HG02852 (cell line): ENCODE data around the gene DMGDH.

ENCODE experiments used
- ATAC-seq: cut with Tn5 transposase; IDR thresholded peaks from one replicate; pipeline ENCODE4 v1.9.1; 2021; ENCODE audit warnings: mild to moderate bottlenecking, moderate library complexity; ENCODE audit not compliant: unreplicated experiment

DMGDH gene

DNA sequence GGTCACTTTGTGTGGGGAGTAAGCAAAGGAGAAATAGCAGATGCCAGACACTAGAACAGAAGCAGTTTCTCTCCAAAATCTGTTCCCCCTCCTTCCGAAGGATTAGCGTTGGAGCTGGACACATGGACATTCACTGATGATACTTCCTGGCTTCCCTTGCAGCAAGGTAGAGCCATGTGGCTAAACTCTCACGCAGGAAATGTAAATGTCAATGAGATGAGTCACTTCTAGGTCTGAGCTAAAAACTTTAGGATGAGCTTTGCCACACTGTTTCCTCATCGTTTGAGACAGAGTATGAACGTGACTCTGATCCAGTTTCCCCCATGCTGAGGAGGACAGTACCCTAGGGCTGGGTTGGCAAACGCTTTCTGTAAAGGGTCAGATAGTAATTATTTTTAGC, 5.2 kb upstream of the DMGDH start:
- ATAC-seq = no peak

DNA sequence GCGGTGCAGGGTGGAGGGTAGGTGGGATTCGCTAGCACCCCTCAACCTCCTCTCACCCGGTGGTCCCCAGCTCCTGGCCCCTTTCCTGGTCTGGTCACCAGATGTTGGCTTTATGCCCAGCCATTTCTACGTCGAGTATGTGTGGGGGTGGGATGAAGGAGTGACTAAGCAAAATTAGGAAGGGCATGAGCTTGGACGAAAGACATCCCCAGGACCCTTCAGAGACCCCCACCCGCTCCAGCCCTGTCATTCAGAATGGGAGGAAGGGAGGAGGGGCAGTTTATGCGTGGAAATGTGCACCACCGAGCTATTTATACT, 835 bp upstream of the DMGDH start:
- no peak for ATAC-seq

DNA sequence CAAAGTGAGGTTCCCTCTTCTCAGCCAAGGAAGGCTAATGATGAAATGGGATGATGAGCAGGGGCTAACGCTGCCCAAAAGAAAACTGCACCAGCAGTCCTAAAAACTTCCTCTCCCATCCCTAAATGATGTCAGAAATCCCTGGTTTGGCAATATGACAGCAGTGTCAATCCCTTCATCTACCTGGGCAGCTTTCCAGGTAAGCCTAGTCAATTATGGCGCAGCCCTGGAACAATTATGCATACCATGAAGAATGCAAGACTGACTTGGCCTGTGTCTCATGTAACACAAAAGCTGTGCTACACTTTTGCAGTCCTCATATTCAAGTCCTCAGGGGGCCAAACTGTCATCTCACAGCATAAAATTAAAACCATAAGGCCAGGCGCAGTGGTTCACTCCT, 7.0 kb downstream of the DMGDH start:
- no peak for ATAC-seq

DNA sequence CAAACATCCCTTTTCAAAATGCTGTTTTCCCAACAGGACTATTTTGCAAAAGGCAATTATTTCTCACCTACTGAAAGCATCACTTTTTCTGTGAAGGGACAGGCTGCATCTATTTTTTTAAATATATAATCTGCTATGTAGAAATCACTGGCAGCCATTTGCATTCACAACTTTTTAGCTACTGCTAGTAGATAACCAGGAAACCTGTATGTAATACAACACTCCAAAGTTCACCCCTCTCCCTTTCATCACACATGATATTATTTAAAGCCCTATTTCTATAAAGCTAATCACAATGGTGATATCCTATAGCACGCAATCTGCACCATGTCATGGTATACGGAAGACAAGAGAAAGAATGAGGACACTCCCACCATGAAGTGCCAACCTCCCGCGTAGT, 9.8 kb downstream of the DMGDH start:
- no peak for ATAC-seq

DNA sequence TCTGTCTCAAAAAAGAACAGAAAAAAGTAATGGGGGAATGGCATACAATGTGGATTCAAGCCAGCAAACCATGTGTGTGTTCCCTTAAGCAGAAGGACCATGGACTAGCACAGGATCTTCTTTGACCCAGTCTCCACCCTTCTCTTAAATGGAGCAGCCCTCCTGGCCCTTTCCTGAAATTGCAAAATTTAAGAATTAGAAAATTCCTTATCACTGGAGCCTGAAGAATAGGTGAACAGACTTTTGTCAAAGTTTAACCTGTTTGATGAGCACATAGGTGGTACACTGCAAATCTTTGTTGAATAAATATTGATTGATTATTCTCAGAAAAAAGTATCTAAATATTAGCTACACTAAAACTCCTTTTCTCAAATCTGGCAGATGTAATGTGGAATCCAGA, 12.6 kb downstream of the DMGDH start:
- ATAC-seq = no peak

DNA sequence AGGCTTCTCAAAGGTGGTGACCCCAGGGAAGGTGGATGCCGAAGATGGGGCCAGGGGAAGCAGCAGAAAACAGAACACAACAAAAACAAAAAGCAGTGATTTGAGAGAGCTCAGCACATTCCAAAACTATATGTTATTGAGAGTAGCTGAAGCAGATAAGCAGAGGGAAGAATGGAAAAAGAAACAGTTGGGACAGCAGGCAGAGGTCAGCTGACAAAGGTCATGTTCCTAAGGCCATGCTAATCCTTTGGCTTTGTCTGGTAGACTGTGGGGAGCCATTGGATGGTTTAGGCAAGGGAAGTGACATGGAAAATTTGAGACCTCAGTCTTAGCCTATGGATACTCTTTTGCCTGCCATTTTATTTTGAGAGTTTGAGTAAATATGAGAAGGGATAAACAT, 14.5 kb downstream of the DMGDH start:
- no peak for ATAC-seq

DNA sequence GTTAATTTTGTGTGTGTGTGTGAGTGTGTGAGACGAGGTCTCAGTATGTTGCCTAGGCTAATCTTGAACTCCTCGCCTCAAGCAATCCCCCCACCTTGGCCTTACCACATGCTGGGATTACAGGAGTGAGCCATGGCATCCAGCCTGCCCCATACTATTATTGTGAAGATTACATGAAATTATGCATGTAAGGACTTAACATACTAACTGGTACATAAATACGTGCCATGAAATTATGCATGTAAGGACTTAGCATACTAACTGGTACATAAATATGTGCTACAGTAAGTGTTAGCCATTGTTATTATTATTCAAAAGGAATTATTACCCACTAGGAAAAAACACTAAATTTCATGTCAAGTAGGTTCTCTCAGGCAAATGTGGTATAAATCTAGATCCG, 16.2 kb downstream of the DMGDH start:
- ATAC-seq = no peak

DNA sequence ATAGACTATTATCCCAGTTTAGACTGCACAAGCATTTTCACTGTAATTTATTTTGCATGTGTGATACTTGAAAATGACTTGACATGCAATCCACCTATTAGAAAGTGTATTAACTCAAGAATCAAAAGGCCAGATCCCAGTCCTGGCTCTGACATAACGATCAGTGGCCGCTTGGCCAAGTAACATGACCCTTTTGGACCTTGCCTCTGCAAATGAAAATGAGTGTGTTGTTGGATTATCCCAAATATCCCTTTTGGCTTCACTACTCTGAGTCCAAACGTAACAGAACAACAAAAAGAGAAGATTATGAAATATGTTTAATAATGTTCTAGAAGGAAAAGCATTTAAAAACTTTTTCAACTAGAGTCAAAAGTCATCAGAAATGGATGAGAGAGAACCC, 19.0 kb downstream of the DMGDH start:
- ATAC-seq = no peak

DNA sequence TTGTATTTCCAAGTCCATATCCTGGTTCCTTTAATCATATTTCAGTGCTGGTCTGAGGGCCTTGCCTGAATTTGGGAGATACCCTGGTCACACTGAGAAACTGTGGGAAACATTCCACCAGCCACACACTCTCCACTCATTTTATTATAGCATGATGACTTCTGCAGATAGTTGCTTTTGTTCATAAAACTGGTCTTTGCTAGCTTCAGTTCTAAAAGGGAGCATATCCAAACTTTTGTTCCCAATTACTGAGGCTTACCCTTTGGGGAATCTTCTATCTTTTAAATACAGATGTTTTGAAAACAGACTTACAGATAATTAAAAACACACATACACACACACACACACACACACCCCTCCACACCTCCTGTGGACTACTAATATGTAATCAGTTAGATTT, 21.0 kb downstream of the DMGDH start:
- no peak for ATAC-seq

DNA sequence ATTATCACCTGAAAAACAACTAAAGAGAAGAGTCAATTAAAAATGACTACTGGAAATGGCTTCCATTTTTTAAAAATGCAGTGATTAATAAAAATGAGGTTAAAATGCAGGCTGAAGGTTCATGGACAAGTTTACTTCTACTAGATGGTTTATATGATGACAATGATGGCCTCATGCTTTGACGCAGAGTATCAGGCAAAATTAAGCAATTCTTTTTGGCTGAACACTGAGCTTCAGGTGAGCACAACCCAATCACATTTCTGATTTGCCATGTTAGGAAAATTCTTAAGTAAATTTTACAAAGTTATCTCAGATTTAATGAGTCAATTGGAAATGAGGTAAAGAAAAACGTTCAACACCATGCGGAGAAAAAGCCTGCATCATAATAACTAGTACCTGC, 22.3 kb downstream of the DMGDH start:
- ATAC-seq = no peak

DNA sequence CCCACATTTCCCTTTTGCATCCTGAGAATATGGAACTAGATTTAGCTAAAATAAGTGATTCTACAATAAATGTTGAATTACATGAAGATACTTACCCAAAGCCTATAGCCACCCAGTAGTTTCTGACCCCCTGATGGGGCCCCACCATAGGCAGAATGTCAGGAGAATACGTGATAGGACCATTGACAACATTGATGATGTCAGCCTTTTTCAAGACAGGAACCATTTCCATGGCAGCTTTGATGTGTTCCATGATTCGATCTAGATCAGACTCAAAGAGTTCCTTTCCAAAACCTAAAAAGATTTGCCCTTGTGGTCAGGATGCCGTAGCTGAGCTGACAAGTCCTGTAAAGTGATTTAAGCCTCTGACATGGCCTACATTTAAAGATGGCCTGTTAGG, 27.3 kb downstream of the DMGDH start:
- no peak for ATAC-seq

DNA sequence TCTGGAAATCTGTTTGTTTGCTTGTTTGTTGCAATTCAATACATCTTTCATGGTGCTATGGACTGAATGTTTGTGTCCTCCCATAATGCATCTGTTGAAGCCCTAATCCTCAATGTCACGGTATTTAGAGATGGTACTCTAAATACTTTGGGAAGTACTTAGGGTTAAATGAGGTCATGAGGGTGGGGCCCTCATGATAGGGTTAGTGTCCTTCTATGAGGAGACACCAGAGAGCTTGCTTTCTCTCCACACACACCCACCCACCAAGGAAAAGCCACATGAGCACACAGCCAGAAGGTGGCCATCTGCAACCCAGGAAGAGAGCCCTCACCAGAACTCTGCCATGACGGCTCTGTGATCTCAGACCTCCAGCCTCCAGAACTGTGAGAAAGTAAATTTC, 32.7 kb downstream of the DMGDH start:
- ATAC-seq = no peak

DNA sequence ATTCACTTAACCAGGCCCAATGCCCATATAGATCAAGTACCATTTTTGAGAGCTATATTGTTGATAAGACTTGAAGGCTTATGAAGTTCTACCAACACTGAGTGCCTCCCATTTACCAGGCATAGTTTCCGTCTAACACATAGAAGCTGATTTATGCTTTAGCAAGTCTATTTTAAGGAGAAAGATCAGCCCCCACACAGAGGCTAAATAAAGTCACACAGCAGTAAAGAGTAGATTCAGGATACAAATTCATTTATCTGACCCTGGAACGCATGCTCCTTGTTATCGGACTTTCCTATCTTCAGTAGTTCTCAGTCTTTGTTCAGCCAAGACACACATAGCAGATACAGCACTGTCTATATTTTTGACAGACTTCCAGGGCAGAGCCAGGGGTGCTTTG, 34.2 kb downstream of the DMGDH start:
- no peak for ATAC-seq

DNA sequence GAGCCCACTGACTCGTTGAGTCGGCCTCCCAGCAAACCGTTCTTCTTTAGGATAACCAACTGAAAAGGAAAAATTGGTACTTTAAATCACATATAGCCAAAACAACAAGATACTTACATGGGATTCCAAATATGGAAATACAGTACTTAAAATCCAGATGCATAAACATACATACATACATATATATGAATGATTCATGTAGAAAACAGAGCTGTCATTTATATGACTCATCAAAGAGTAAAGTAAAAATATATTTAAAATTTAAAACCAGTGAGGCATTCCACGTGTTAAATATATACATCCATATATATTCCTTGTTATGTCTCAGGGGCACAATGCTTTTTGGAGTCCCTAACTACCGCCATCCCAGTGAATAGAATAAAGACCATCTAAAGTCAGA, 36.7 kb downstream of the DMGDH start:
- ATAC-seq = no peak

DNA sequence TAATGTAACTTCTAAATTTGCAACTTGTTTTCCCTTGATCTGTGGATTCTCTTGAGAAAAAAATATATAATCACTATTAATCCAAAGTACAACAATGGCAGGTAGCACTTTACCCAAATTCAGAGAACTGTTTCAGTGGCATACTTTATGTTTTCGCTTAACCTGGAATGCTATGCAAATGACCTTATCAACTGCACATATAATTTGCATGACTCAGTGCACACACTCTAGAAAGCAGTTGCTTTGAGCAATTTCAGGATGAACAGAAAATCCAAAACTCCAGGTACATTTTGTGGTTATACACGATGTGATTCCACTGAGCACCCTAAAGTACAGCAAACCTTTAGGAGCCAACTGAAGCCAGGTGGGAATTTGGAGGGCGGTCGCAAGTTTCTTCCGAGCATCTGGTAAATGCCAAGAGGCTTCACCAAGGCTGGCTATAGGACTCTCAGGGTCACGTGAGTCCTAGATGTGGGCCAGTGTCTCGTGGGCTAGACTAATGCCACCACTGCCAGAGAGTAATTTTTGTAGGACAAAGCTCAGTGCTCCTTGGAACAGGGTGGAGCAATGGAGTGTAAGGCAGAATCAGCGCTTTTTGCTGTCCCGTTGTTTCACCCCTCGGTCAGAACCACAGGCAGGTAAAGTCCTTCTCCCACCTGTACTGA, 37.3 kb downstream of the DMGDH start:
- no peak for ATAC-seq

DNA sequence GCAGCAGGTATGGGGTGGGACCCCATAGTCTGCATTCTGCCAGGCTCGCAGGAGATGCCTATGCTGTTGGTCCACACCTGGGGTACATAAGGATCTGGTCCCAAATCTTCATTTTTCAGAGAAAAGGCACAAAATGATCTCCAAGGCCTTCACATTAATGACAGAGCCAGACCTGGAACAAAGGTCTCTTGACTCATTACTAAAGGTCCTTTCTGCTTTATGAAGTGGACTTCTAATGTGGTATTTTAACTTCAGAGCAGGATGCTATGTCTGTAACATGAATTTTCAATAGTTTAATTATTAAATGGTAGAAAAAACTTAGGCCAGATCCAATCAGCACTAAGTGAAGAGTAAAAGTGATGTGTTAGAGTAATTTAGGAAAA, 38.0 kb downstream of the DMGDH start:
- no peak for ATAC-seq

DNA sequence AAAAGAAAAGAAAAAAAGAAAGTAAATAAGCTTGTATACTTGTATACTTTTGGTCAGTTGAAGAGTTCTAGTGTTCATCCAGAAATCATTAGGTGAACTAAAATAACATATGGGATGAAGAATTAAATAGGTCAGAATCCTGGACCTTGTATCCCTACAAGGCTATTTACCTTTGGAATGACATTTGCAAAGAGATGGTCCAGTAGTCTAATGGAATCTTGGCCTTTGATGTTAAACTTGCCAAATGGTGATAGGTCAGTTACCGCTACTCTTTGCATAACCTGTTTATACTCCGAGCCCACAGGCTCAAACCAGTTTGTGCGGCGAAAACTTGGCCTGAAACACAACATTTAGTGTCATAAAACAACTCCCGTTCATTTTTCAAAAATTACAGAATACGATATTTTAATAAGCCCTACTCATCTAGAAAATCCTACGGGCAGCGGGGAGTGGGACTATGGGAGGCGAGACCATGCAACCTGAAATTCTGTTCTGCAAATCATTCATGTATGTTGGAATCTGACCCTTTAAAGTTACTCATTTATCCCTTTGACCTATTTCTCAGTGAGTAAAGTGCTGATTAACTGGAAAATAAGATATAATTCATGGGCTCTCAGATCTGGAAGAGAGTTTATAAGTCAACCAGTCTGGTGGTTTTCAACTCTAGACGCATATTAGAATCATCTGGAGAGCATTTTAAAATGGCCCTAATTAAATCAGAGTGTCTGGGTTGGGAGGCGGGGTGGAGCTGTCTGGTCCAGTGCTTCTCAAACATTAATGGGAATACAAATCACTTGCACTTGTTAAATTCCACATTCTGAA, 38.6 kb downstream of the DMGDH start:
- no peak for ATAC-seq

DNA sequence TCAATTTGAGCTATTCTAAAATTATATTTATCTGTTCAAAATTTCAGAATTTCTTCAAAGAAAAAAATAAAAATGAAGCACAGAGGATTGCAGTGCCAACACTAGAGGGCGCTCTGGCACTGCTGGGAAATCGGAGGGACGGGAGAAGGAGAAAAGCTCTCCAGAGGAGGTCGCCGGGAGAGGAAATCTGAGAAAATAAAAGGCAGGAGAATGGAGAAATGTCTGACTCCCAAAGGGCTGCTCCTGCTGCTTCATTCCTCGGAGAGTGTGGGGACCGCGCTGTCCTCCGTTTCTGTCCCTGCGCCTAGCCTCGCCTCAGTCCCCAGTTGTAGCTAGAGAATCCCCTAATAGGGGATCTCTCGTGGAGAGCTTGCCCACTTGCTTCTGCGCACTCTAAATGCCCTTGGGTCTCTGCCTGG, 44.4 kb downstream of the DMGDH start:
- no peak for ATAC-seq

DNA sequence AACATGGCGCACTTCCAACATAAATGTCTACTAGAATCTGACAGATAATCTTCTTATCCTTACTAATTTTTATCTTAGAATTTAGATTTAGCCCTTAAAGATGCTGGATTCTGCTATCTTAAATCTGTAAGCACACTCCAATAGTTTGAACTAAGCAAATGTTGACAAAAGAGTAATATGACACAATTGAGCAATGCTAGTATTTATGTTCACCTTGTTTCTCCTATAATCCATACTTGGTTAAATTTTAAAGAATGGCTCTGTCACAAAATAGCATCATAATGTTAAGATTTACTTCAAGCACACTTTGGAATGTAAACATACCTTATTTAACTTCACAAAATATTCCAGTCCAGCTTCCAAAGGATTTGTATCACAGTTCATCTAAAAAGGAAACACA, 45.5 kb downstream of the DMGDH start:
- ATAC-seq = no peak

DNA sequence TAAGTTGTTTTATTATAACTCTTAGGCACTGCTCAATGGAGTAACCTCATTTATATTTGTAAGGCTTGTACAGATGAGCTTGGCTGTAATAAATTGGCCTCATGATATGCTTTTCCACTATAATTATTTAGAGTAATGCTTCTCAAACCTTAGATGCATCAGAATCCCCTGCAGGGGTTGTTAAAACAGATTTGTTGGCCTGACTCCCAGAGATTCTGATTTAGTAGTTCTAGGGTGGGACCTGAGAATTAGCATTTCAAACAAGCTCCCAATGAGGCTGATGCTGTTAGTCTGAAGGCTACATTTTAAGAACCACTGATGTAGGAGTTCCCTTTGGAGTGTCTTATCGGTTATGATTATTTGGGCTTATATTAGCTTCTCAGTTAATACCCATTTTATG, 46.1 kb downstream of the DMGDH start:
- ATAC-seq = no peak

DNA sequence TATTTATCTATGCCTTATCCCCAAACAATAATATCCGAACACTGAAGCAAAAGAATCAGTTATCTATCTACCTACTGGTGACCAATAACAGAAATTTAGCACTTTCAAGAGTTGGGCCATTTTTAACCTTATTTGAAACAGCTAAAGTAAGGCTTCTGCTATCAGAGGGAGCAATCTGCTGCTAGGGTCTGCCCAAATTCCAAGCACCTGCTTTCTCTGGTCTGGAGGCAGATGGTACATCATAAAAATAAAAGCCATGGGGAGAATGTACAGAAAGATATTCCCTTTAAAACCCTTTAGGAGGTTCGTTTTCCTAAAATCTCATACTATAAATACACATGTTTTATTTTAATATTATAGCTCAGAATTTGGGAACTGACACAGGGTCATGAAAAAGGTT, 46.7 kb downstream of the DMGDH start:
- no peak for ATAC-seq

DNA sequence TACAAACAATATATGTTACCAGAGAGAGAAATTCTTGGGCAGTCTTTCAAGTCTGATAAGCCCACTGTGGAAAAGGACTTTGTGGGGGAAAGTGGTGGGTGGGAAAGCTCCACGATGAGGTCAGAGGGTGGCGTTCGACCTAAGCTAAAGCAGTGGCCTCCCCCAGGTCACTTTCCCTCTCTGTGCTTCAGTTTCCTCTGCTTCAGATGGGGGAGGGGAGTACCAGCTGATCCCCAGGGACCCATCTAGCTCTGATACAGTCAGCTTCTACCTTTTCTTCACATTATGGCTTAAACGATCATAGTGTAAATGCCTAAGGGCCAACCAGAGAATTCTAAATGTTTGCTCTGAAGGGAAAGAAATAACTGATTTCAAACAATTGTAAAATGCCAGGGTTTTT, 47.7 kb downstream of the DMGDH start:
- ATAC-seq = no peak
